NCI-H1694 treated with DMSO at 0.1 percent for 48 hours (cell line): ENCODE results near the gene ST13.
"Not testable (repeated sequence)": the region's sequence is repeated elsewhere in the genome, so short reads cannot be mapped to it uniquely, and the experiment has no call there.

Source experiments
- DNase-seq: peaks from one replicate; lab custom pipeline; 2025; lab: John Stamatoyannopoulos, UW

The ST13 gene

GRCh38 chr22:40856513-40857308 is at the start of gene ST13, which contains the start of gene XPNPEP3:
ST13 (minus strand) TSS chr22:40856639; CDS start chr22:40856540, 99 bp downstream.
XPNPEP3 (plus strand) TSS chr22:40857148; CDS start chr22:40857182, 34 bp downstream.
- peak; percentile 96 for DNase-seq

GRCh38 chr22:40904101-40904500 is 47.7 kb upstream of the ST13 start:
- no peak for DNase-seq

- peak; percentile 71 for DNase-seq
Measured at GRCh38 chr22:40898850-40899357, 42.5 kb upstream of the ST13 start.

GRCh38 chr22:40894417-40894816 is 38.0 kb upstream of the ST13 start:
- no peak for DNase-seq

GRCh38 chr22:40890881-40891280 is 34.4 kb upstream of the ST13 start:
- DNase-seq = no peak

GRCh38 chr22:40889116-40889515 is 32.7 kb upstream of the ST13 start:
- DNase-seq = no peak

GRCh38 chr22:40878922-40879321 is 22.5 kb upstream of the ST13 start:
- no peak for DNase-seq

GRCh38 chr22:40877488-40877887 is 21.0 kb upstream of the ST13 start:
- no peak for DNase-seq

GRCh38 chr22:40876907-40877306 is 20.5 kb upstream of the ST13 start:
- DNase-seq = no peak

- DNase-seq = no peak
Measured at GRCh38 chr22:40875111-40875510, 18.7 kb upstream of the ST13 start.

- DNase-seq = no peak
Measured at GRCh38 chr22:40874016-40874415, 17.6 kb upstream of the ST13 start.

GRCh38 chr22:40868379-40868778 is 11.9 kb upstream of the ST13 start:
- not testable (repeated sequence) for DNase-seq

- DNase-seq = no peak
Measured at GRCh38 chr22:40867109-40867508, 10.7 kb upstream of the ST13 start.

- no peak for DNase-seq
Measured at GRCh38 chr22:40862537-40862936, 6.1 kb upstream of the ST13 start.

GRCh38 chr22:40862013-40862412 is 5.6 kb upstream of the ST13 start, which contains the start of gene DNAJB7:
DNAJB7 (minus strand) TSS chr22:40862113; CDS start chr22:40861994, 119 bp downstream.
- no peak for DNase-seq

GRCh38 chr22:40857309-40857855 is 943 bp upstream of the ST13 start:
- DNase-seq = no peak

- no peak for DNase-seq
Measured at GRCh38 chr22:40855979-40856512, 393 bp downstream of the ST13 start.

- no peak for DNase-seq
Measured at GRCh38 chr22:40855071-40855978, 1.1 kb downstream of the ST13 start.

GRCh38 chr22:40853961-40854360 is 2.5 kb downstream of the ST13 start:
- DNase-seq = no peak

- no peak for DNase-seq
Measured at GRCh38 chr22:40853333-40853732, 3.1 kb downstream of the ST13 start.

GRCh38 chr22:40845816-40846215 is 10.6 kb downstream of the ST13 start:
- not testable (repeated sequence) for DNase-seq

GRCh38 chr22:40844951-40845350 is 11.5 kb downstream of the ST13 start:
- no peak for DNase-seq
